Glutamatergic neuron (in vitro differentiated cells): Measurements from ENCODE around the gene ZNF407. TPM values are rescaled to one million over a fixed set of nuclear protein-coding genes. Genes with fewer than 3 reads are reported as not detected.

Experiments
- DNase-seq: peaks from one replicate; pipeline ENCODE4 v3.0.0; 2022
- H3K27ac Mint-ChIP-seq: one replicate; pipeline ENCODE4 v1.8.0; 2020; ENCODE audit warnings: mild to moderate bottlenecking, mixed read lengths, inconsistent platforms; ENCODE audit not compliant: unreplicated experiment
- H3K27me3 Mint-ChIP-seq: one replicate; pipeline ENCODE4 v1.8.0; 2020; ENCODE audit warnings: mild to moderate bottlenecking, moderate library complexity, mixed read lengths, inconsistent platforms; ENCODE audit not compliant: unreplicated experiment
- H3K36me3 Mint-ChIP-seq: one replicate; pipeline ENCODE4 v1.8.0; 2020; ENCODE audit warnings: mild to moderate bottlenecking, mixed read lengths, inconsistent platforms; ENCODE audit not compliant: unreplicated experiment
- H3K4me1 Mint-ChIP-seq: one replicate; pipeline ENCODE4 v1.8.0; 2020; ENCODE audit warnings: mild to moderate bottlenecking, low read depth, mixed read lengths, inconsistent platforms; ENCODE audit not compliant: unreplicated experiment
- H3K4me3 Mint-ChIP-seq: one replicate; pipeline ENCODE4 v1.8.0; 2020; ENCODE audit warnings: mild to moderate bottlenecking, mixed read lengths, inconsistent platforms; ENCODE audit not compliant: unreplicated experiment
- H3K9me3 Mint-ChIP-seq: one replicate; pipeline ENCODE4 v1.8.0; 2020; ENCODE audit warnings: mild to moderate bottlenecking, moderate library complexity, mixed read lengths, inconsistent platforms; ENCODE audit not compliant: unreplicated experiment
- CTCF ChIP-seq: fragments of 200-600 bp; sonication (generic); IDR thresholded peaks from one replicate; pipeline ENCODE4 v1.5.0; 2021; ENCODE audit not compliant: partially characterized antibody, unreplicated experiment
- total RNA-seq: library from RNA; stranded (reverse); fragmentation: NEBNext Ultra II Directional; extraction: Animal tissue kit (Norgen Biotek cat#: 25700); gene quantifications from one replicate; pipeline ENCODE4 v1.2.1, GENCODE V29; 2021; ENCODE audit not compliant: unreplicated experiment

ZNF407 gene
- total RNA-seq, 1 donor from 2014 or later: 15.8 TPM

- Mint-ChIP-seq H3K27ac (no peak overlapping the region), H3K36me3 (no peaks in the 10 kb centered on the region), H3K4me3 (no peak overlapping the region), H3K27me3 (no peaks in the 10 kb centered on the region), H3K4me1 (no peaks in the 10 kb centered on the region), H3K9me3 (no peaks in the 10 kb centered on the region)
- no peak for TF ChIP-seq CTCF
- DNase-seq: no peak
Observed at GRCh38 chr18:74930616-74931015, 332.9 kb downstream of the ZNF407 start.

DNA sequence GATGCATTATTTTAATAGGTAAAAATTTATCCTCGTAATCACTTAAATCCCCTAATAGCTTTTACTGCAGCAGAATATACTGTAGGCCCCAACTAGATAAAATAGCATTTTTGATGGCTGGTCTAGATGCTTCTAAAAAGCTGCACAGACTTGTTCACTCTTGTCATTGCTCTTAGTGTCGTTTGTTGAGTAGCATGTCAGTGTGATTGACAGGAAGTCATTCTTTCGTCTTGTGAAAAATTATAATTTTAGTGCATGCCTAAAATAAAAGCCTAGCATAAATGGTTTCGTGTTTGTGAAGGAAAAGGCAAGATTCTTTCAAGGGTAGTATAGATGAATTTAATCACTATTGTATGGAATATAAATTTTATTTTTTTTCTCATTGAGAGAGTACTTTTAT, 336.3 kb downstream of the ZNF407 start:
- no peaks in the 10 kb centered on the region for H3K27me3 Mint-ChIP-seq
- no peak overlapping the region for H3K4me3 Mint-ChIP-seq
- no peaks in the 10 kb centered on the region for H3K36me3 Mint-ChIP-seq
- no peak for DNase-seq
- H3K27ac Mint-ChIP-seq: no peak overlapping the region
- H3K9me3 Mint-ChIP-seq: no peaks in the 10 kb centered on the region
- no peaks in the 10 kb centered on the region for H3K4me1 Mint-ChIP-seq
- TF ChIP-seq CTCF: no peak

GRCh38 chr18:74935434-74935833, 337.8 kb downstream of the ZNF407 start:
- peaks cover 3% of the 10 kb centered on the region for H3K9me3 Mint-ChIP-seq
- H3K36me3 Mint-ChIP-seq: no peaks in the 10 kb centered on the region
- H3K4me1 Mint-ChIP-seq: no peaks in the 10 kb centered on the region
- no peak for DNase-seq
- TF ChIP-seq CTCF: no peak
- H3K27ac Mint-ChIP-seq: peak overlapping the region; percentile 2
- H3K4me3 Mint-ChIP-seq: no peak overlapping the region
- H3K27me3 Mint-ChIP-seq: no peaks in the 10 kb centered on the region

- DNase-seq: no peak
- Mint-ChIP-seq H3K4me3 (no peak overlapping the region), H3K36me3 (no peaks in the 10 kb centered on the region), H3K4me1 (no peaks in the 10 kb centered on the region), H3K9me3 (peaks cover 3% of the 10 kb centered on the region), H3K27ac (no peak overlapping the region), H3K27me3 (no peaks in the 10 kb centered on the region)
- TF ChIP-seq CTCF: no peak
Observed at GRCh38 chr18:74936343-74936742, 338.7 kb downstream of the ZNF407 start.

GRCh38 chr18:74937291-74937690, 339.6 kb downstream of the ZNF407 start:
- H3K9me3 Mint-ChIP-seq: peaks cover 3% of the 10 kb centered on the region
- no peak for DNase-seq
- H3K36me3 Mint-ChIP-seq: no peaks in the 10 kb centered on the region
- H3K4me3 Mint-ChIP-seq: no peak overlapping the region
- no peak overlapping the region for H3K27ac Mint-ChIP-seq
- no peak for TF ChIP-seq CTCF
- H3K4me1 Mint-ChIP-seq: no peaks in the 10 kb centered on the region
- H3K27me3 Mint-ChIP-seq: no peaks in the 10 kb centered on the region
